Stomach smooth muscle (tissue), 2 donors: ENCODE results near the gene UNC119.

Experiments used
- H3K27ac ChIP-seq: one replicate; pipeline ENCODE4 v1.7.0; 2013; ENCODE audit warnings: mild to moderate bottlenecking, low read length, inconsistent platforms
- H3K27me3 ChIP-seq, 2 donors: one replicate each; pipeline ENCODE4 v1.7.0; 2013; ENCODE audit warnings: low read length in 2 of 2; ENCODE audit not compliant: insufficient read depth in 2 of 2, control insufficient read depth in 1 of 2
- H3K36me3 ChIP-seq, 2 donors: one replicate each; pipeline ENCODE4 v1.7.0; 2013; ENCODE audit warnings: low read length in 2 of 2; ENCODE audit not compliant: control insufficient read depth in 2 of 2, insufficient read depth in 2 of 2
- H3K4me1 ChIP-seq: one replicate; pipeline ENCODE4 v1.7.0; 2013; ENCODE audit warnings: low read length; ENCODE audit not compliant: control insufficient read depth, insufficient read depth
- H3K4me3 ChIP-seq, 2 donors: one replicate each; pipeline ENCODE4 v1.7.0; 2013; ENCODE audit warnings: low read length in 2 of 2
- H3K9ac ChIP-seq, 2 donors: one replicate each; pipeline ENCODE4 v1.7.0; 2013; ENCODE audit warnings: low read length in 2 of 2, mild to moderate bottlenecking in 1 of 2
- H3K9me3 ChIP-seq, 2 donors: one replicate each; pipeline ENCODE4 v1.7.0; 2013; ENCODE audit warnings: low read length in 2 of 2; ENCODE audit not compliant: control insufficient read depth in 2 of 2
- donor health status: healthy.
- donor health status: Pancreatic carcinoma.

UNC119 gene

GRCh38 chr17:28550858-28551257 lies 1.6 kb downstream of the UNC119 start:
- no peaks in the 10 kb centered on the region for H3K9me3 ChIP-seq
- H3K9ac ChIP-seq, result no peak overlapping the region
- H3K4me1 ChIP-seq, result peaks cover 25% of the 10 kb centered on the region
- no peaks in the 10 kb centered on the region for H3K27me3 ChIP-seq
- H3K4me3 ChIP-seq, result no peak overlapping the region
- no peak overlapping the region for H3K27ac ChIP-seq
- H3K36me3 ChIP-seq, result peaks cover 17 to 29% of the 10 kb centered on the region in 2 donors

- peak overlapping the region in 1 of 2 donors; percentile 21 for H3K9ac ChIP-seq
- H3K27me3 ChIP-seq, result no peaks in the 10 kb centered on the region
- peaks cover 25% of the 10 kb centered on the region for H3K4me1 ChIP-seq
- no peaks in the 10 kb centered on the region for H3K9me3 ChIP-seq
- H3K4me3 ChIP-seq, result no peak overlapping the region
- peaks cover 13 to 21% of the 10 kb centered on the region in 2 donors for H3K36me3 ChIP-seq
- no peak overlapping the region for H3K27ac ChIP-seq
These were observed 2.9 kb downstream of the UNC119 start for GRCh38 chr17:28549236-28550132.

- Histone ChIP-seq H3K27me3 (no peaks in the 10 kb centered on the region), H3K36me3 (peaks cover 4 to 12% of the 10 kb centered on the region in 2 donors), H3K4me1 (peaks cover 25% of the 10 kb centered on the region), H3K9ac (no peak overlapping the region), H3K9me3 (no peaks in the 10 kb centered on the region), H3K27ac (no peak overlapping the region), H3K4me3 (no peak overlapping the region)
These were observed 3.9 kb downstream of the UNC119 start for GRCh38 chr17:28548417-28549130.

GRCh38 chr17:28547623-28548416 lies 4.6 kb downstream of the UNC119 start:
- H3K9ac ChIP-seq, result no peak overlapping the region
- no peaks in the 10 kb centered on the region for H3K27me3 ChIP-seq
- no peaks in the 10 kb centered on the region for H3K9me3 ChIP-seq
- H3K36me3 ChIP-seq, result peaks cover 4 to 8% of the 10 kb centered on the region in 2 donors
- no peak overlapping the region for H3K27ac ChIP-seq
- no peak overlapping the region for H3K4me3 ChIP-seq
- H3K4me1 ChIP-seq, result peaks cover 23% of the 10 kb centered on the region

- no peaks in the 10 kb centered on the region for H3K27me3 ChIP-seq
- peaks cover 4 to 8% of the 10 kb centered on the region in 2 donors for H3K36me3 ChIP-seq
- no peak overlapping the region for H3K9ac ChIP-seq
- no peaks in the 10 kb centered on the region for H3K9me3 ChIP-seq
- no peak overlapping the region for H3K4me3 ChIP-seq
- peaks cover 21% of the 10 kb centered on the region for H3K4me1 ChIP-seq
- H3K27ac ChIP-seq, result no peak overlapping the region
These were observed 5.3 kb downstream of the UNC119 start for GRCh38 chr17:28547096-28547622.

- Histone ChIP-seq H3K9ac (no peak overlapping the region), H3K4me1 (peaks cover 11% of the 10 kb centered on the region), H3K27ac (no peak overlapping the region), H3K9me3 (no peaks in the 10 kb centered on the region), H3K4me3 (no peak overlapping the region), H3K27me3 (no peaks in the 10 kb centered on the region), H3K36me3 (peaks cover 4 to 8% of the 10 kb centered on the region in 2 donors)
These were observed 6.5 kb downstream of the UNC119 start for GRCh38 chr17:28545787-28546415.

GRCh38 chr17:28545141-28545503 lies 7.3 kb downstream of the UNC119 start:
- Histone ChIP-seq H3K36me3 (peaks cover 4 to 8% of the 10 kb centered on the region in 2 donors), H3K4me1 (peaks cover 8% of the 10 kb centered on the region), H3K27me3 (no peaks in the 10 kb centered on the region), H3K9me3 (no peaks in the 10 kb centered on the region), H3K4me3 (no peak overlapping the region), H3K27ac (no peak overlapping the region), H3K9ac (no peak overlapping the region)

GRCh38 chr17:28544402-28545140 lies 7.9 kb downstream of the UNC119 start:
- peaks cover 4 to 8% of the 10 kb centered on the region in 2 donors for H3K36me3 ChIP-seq
- H3K27ac ChIP-seq, result no peak overlapping the region
- no peaks in the 10 kb centered on the region for H3K27me3 ChIP-seq
- H3K4me1 ChIP-seq, result peaks cover 8% of the 10 kb centered on the region
- no peak overlapping the region for H3K4me3 ChIP-seq
- no peaks in the 10 kb centered on the region for H3K9me3 ChIP-seq
- H3K9ac ChIP-seq, result no peak overlapping the region

- no peaks in the 10 kb centered on the region for H3K27me3 ChIP-seq
- H3K4me1 ChIP-seq, result no peaks in the 10 kb centered on the region
- no peak overlapping the region for H3K27ac ChIP-seq
- H3K4me3 ChIP-seq, result no peak overlapping the region
- H3K9ac ChIP-seq, result no peak overlapping the region
- no peaks in the 10 kb centered on the region for H3K36me3 ChIP-seq
- no peaks in the 10 kb centered on the region for H3K9me3 ChIP-seq
These were observed 11.0 kb downstream of the UNC119 start for GRCh38 chr17:28541439-28541838.
